CD4-positive, alpha-beta T cell treated with Interleukin-1 beta for 1 hour (primary cell): ENCODE results near the gene CACNA1A.
"Not testable (repeated sequence)": the region's sequence is repeated elsewhere in the genome, so short reads cannot be mapped to it uniquely, and the experiment has no call there.

Experiments used
- DNase-seq, 2 donors: peaks; one replicate each; pipeline ENCODE4 v3.0.0-alpha.2; 2020 to 2022

CACNA1A gene

GRCh38 chr19:13420780-13421179, 85.5 kb downstream of the CACNA1A start:
- no peak for DNase-seq

- DNase-seq: no peak
Measured at GRCh38 chr19:13417054-13417453, 89.2 kb downstream of the CACNA1A start.

- no peak for DNase-seq
Measured at GRCh38 chr19:13411899-13412298, 94.4 kb downstream of the CACNA1A start.

GRCh38 chr19:13410946-13411345, 95.3 kb downstream of the CACNA1A start:
- no peak for DNase-seq

- no peak for DNase-seq
Measured at GRCh38 chr19:13408889-13409518, 97.3 kb downstream of the CACNA1A start.

GRCh38 chr19:13404236-13404635, 102.0 kb downstream of the CACNA1A start:
- no peak for DNase-seq

- DNase-seq: no peak
Measured at GRCh38 chr19:13401388-13401787, 104.9 kb downstream of the CACNA1A start.

GRCh38 chr19:13400296-13400695, 106.0 kb downstream of the CACNA1A start:
- no peak for DNase-seq

- no peak for DNase-seq
Measured at GRCh38 chr19:13399746-13400145, 106.5 kb downstream of the CACNA1A start.

GRCh38 chr19:13398780-13399726, 107.2 kb downstream of the CACNA1A start:
- DNase-seq: no peak

- no peak for DNase-seq
Measured at GRCh38 chr19:13398182-13398581, 108.1 kb downstream of the CACNA1A start.

GRCh38 chr19:13396250-13397080, 109.8 kb downstream of the CACNA1A start:
- peak in 1 of 2 donors; percentile 26 for DNase-seq

GRCh38 chr19:13382633-13382938, 123.7 kb downstream of the CACNA1A start:
- no peak for DNase-seq

- no peak for DNase-seq
Measured at GRCh38 chr19:13381827-13382632, 124.2 kb downstream of the CACNA1A start.

- no peak for DNase-seq
Measured at GRCh38 chr19:13376537-13376936, 129.7 kb downstream of the CACNA1A start.

- no peak for DNase-seq
Measured at GRCh38 chr19:13373599-13373998, 132.7 kb downstream of the CACNA1A start.

- no peak for DNase-seq
Measured at GRCh38 chr19:13370948-13371347, 135.3 kb downstream of the CACNA1A start.

GRCh38 chr19:13366529-13367143, 139.6 kb downstream of the CACNA1A start:
- DNase-seq: no peak

- DNase-seq: no peak
Measured at GRCh38 chr19:13363954-13364353, 142.3 kb downstream of the CACNA1A start.

- DNase-seq: no peak
Measured at GRCh38 chr19:13363245-13363644, 143.0 kb downstream of the CACNA1A start.

GRCh38 chr19:13362668-13363067, 143.6 kb downstream of the CACNA1A start:
- DNase-seq: no peak

- DNase-seq: not testable (repeated sequence)
Measured at GRCh38 chr19:13361726-13362125, 144.6 kb downstream of the CACNA1A start.
